Endothelial cell of umbilical vein (primary cell): ENCODE data around the gene TNFRSF11A. TPM values are rescaled to one million over a fixed set of nuclear protein-coding genes. Genes with fewer than 3 reads are reported as not detected.

ENCODE experiments used
- BruUV-seq: library from RNA; stranded (reverse); fragments of 400-500 nt; replicated peaks from 2 replicates; lab custom pipeline; 2021; lab: Mats Ljungman, UMichigan
- CTCF ChIA-PET: fragments of 300-600, 350-600 bp; sonication (Branson Sonifier 250); formaldehyde crosslinking; loops from one replicate; lab custom pipeline; 2021; ENCODE audit warnings: antibody characterized with exemption, inconsistent platforms; lab: Charles Lee
- POLR2A ChIA-PET: fragments of 300-600, 350-600 bp; sonication (Branson Sonifier 250); formaldehyde crosslinking; loops from one replicate; lab custom pipeline; 2021; ENCODE audit warnings: antibody characterized with exemption, inconsistent platforms; lab: Charles Lee
- DNase-seq: peaks from one replicate; pipeline ENCODE4 v3.0.0-alpha.2; 2011; ENCODE audit warnings: low read depth, low spot score
- FAIRE-seq: peaks from 2 replicates; lab custom pipeline; 2011; peaks lifted over from hg19 to GRCh38; lab: Jason Lieb, UNC
- H2AFZ ChIP-seq: 2 replicates; pipeline ENCODE4 v1.6.0; 2012; ENCODE audit warnings: low read depth, low read length, control low read depth, inconsistent platforms
- H3K27ac ChIP-seq: 2 replicates; pipeline ENCODE4 v1.5.1; 2011; ENCODE audit warnings: low read depth, mild to moderate bottlenecking, control low read depth, low read length, moderate library complexity; ENCODE audit not compliant: insufficient read depth
- H3K27me3 ChIP-seq, 2 experiments: 2 replicates each; pipeline versions ENCODE4 v1.6.0 to v1.6.1; 2011; ENCODE audit warnings: low read length in 2 of 2, mixed read lengths in 1 of 2; ENCODE audit not compliant: control insufficient read depth in 2 of 2, insufficient read depth in 2 of 2
- H3K36me3 ChIP-seq, 2 experiments: 2 replicates in 1 of 2; 3 replicates in 1 of 2; pipeline ENCODE4 v1.5.1; 2011; ENCODE audit warnings: low read length in 2 of 2, mild to moderate bottlenecking in 1 of 2, moderate library complexity in 1 of 2; ENCODE audit not compliant: control insufficient read depth in 2 of 2, insufficient read depth in 2 of 2; ENCODE audit errors: extremely low read depth in 1 of 2
- H3K4me1 ChIP-seq: 3 replicates; pipeline ENCODE4 v1.5.1; 2011; ENCODE audit warnings: mild to moderate bottlenecking, low read length; ENCODE audit not compliant: control insufficient read depth, insufficient read depth; ENCODE audit errors: extremely low read depth
- H3K4me2 ChIP-seq: 2 replicates; pipeline ENCODE4 v1.6.1; 2011; ENCODE audit warnings: low read length, control low read depth, mixed read lengths; ENCODE audit not compliant: insufficient read depth
- H3K4me3 ChIP-seq, 3 experiments: fragments of 200-600 bp in 1 of 3; sonication (generic), shearing (Covaris generic) in 1 of 3; replicated peaks in 1 of 3; 2 replicates each; pipeline ENCODE4 v1.5.1; 2011 to 2016; ENCODE audit warnings: control low read depth in 3 of 3, low read length in 3 of 3, mild to moderate bottlenecking in 2 of 3, inconsistent platforms in 1 of 3, low read depth in 1 of 3, moderate library complexity in 1 of 3; ENCODE audit not compliant: insufficient read depth in 1 of 3
- H3K79me2 ChIP-seq: 2 replicates; pipeline ENCODE4 v1.6.0; 2012; ENCODE audit warnings: low read length, inconsistent platforms; ENCODE audit not compliant: control insufficient read depth, insufficient read depth
- H3K9ac ChIP-seq: replicated peaks from 2 replicates; pipeline ENCODE3; 2011; ENCODE audit warnings: low read length, control low read depth; ENCODE audit not compliant: insufficient read depth; ENCODE audit errors: extremely low read depth
- H3K9me1 ChIP-seq: replicated peaks from 3 replicates; pipeline ENCODE4 v1.6.0; 2011; ENCODE audit warnings: mild to moderate bottlenecking, low read length; ENCODE audit not compliant: control insufficient read depth, insufficient read depth; ENCODE audit errors: extremely low read depth
- H3K9me3 ChIP-seq: replicated peaks from 2 replicates; pipeline ENCODE4 v1.5.1; 2012; ENCODE audit warnings: low read length, inconsistent platforms; ENCODE audit not compliant: control insufficient read depth, insufficient read depth
- H4K20me1 ChIP-seq: replicated peaks from 2 replicates; pipeline ENCODE3; 2011; ENCODE audit warnings: mild to moderate bottlenecking, low read length; ENCODE audit not compliant: control insufficient read depth, insufficient read depth; ENCODE audit errors: extremely low read depth
- EZH2 ChIP-seq: IDR thresholded peaks from 2 replicates; pipeline ENCODE4 v1.6.1; 2012; ENCODE audit warnings: borderline replicate concordance, low read depth, mild to moderate bottlenecking, moderate library complexity, low read length, inconsistent platforms; ENCODE audit not compliant: severe bottlenecking
- FOS ChIP-seq: IDR thresholded peaks from 2 replicates; pipeline ENCODE4 v1.6.1; 2011; ENCODE audit warnings: mild to moderate bottlenecking, low read length, moderate library complexity, borderline replicate concordance; ENCODE audit not compliant: insufficient read depth
- GATA2 ChIP-seq: IDR thresholded peaks from 2 replicates; pipeline ENCODE4 v1.7.0; 2011; ENCODE audit warnings: low read depth, mild to moderate bottlenecking, moderate library complexity, mixed read lengths, low read length; ENCODE audit not compliant: insufficient read length, insufficient read depth
- JUN ChIP-seq: IDR thresholded peaks from 2 replicates; pipeline ENCODE4 v1.6.1; 2011; ENCODE audit warnings: borderline replicate concordance, low read depth; ENCODE audit not compliant: insufficient read length, insufficient read depth
- MYC ChIP-seq: IDR thresholded peaks from one replicate; pipeline ENCODE4 v1.6.1; 2011; ENCODE audit warnings: mild to moderate bottlenecking, low read depth, low read length
- POLR2A ChIP-seq: IDR thresholded peaks from 2 replicates; pipeline ENCODE4 v1.6.1; 2012; ENCODE audit warnings: low read depth, mild to moderate bottlenecking, control low read depth, low read length
- POLR2AphosphoS5 ChIP-seq: IDR thresholded peaks from 2 replicates; pipeline ENCODE4 v1.6.1; 2012; ENCODE audit warnings: low read depth, mild to moderate bottlenecking, control low read depth, low read length, moderate library complexity; ENCODE audit not compliant: insufficient read depth
- dilution Hi-C: fragments of 300-500 bp; cut with MboI; formaldehyde crosslinking; loops from one replicate; pipeline ENCODE4 v1.15.0; 2019; ENCODE audit warnings: low sequenced_read_pairs; ENCODE audit not compliant: extremely low pct_ligation_motif_present
- intact Hi-C: fragments of 100-400 bp; cut with micrococcal nuclease; formaldehyde crosslinking; loops from one replicate; pipeline ENCODE4 v1.10.0; 2022
- polyA plus RNA-seq, 4 experiments: library from polyadenylated mRNA; depleted of rRNA in 3 of 4; stranded (reverse) in 3 of 4; unstranded in 1 of 4; fragments of >200 nt; gene quantifications; 2 replicates each; pipeline versions ENCODE4 v1.2.1 to v1.2.3, GENCODE V29; 2011 to 2012; ENCODE audit warnings: missing spikeins in 1 of 4
- total RNA-seq: library from RNA; stranded (reverse); gene quantifications from 2 replicates; pipeline ENCODE4 v1.2.3, GENCODE V29; 2021
- TF ChIP-seq, protein P1 (sequence below), 2 donors: IDR thresholded peaks; 1 replicate in 1 of 2; 2 replicates in 1 of 2; pipeline ENCODE4 v1.5.1; 2011; ENCODE audit warnings: low read length in 2 of 2, mild to moderate bottlenecking in 2 of 2, moderate library complexity in 2 of 2, control low read depth in 1 of 2, inconsistent platforms in 1 of 2, low read depth in 1 of 2; ENCODE audit not compliant: insufficient read depth in 1 of 2; ENCODE audit errors: extremely low read depth in 1 of 2
- TF ChIP-seq, protein P2 (sequence below): IDR thresholded peaks from 2 replicates; pipeline ENCODE4 v1.6.1; 2011; ENCODE audit not compliant: insufficient read depth, insufficient read length

Gene TNFRSF11A
- total and polyA plus RNA-seq, 2 donors (not counting 3 experiments of a cell fraction or from before 2014, with no cell fraction given) = 10.4 to 11.1 TPM

DNA sequence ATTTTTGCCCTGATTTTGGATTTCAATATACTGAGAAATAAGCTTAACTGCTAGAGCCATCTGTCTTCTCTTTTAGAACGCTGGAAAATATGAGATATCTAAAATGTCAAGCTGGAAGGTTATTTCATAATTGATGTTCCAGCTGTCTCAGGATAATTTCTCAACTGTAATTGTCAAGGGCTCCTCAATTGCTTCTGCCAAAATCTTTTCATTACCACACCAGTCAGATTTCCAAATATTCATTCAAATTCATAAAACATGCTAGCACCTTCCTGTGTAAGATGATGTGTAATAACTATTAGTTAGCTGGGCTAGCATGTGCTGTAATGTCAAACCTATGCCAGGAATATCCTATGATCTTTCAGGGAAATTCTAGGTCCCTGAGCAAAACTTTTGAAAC, 88.1 kb downstream of the TNFRSF11A start:
- no TSS peak for BruUV-seq
- dilution Hi-C loops = no loop called here
- POLR2A ChIA-PET = no interaction called here

More for the DNA sequence above, 88.1 kb downstream of the TNFRSF11A start:
- TF ChIP-seq GATA2 (no peak), POLR2AphosphoS5 (no peak), JUN (no peak), FOS (no peak), EZH2 (no peak), MYC (no peak), POLR2A (no peak)
- TF ChIP-seq, protein P1, sequence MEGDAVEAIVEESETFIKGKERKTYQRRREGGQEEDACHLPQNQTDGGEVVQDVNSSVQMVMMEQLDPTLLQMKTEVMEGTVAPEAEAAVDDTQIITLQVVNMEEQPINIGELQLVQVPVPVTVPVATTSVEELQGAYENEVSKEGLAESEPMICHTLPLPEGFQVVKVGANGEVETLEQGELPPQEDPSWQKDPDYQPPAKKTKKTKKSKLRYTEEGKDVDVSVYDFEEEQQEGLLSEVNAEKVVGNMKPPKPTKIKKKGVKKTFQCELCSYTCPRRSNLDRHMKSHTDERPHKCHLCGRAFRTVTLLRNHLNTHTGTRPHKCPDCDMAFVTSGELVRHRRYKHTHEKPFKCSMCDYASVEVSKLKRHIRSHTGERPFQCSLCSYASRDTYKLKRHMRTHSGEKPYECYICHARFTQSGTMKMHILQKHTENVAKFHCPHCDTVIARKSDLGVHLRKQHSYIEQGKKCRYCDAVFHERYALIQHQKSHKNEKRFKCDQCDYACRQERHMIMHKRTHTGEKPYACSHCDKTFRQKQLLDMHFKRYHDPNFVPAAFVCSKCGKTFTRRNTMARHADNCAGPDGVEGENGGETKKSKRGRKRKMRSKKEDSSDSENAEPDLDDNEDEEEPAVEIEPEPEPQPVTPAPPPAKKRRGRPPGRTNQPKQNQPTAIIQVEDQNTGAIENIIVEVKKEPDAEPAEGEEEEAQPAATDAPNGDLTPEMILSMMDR (IDR thresholded peaks at IDR 0.05; ENCODE audit: extremely low read depth in 1 of 2, insufficient read depth in 1 of 2, low read depth in 1 of 2, low read length in 2 of 2) = no peak
- TF ChIP-seq, protein P2, sequence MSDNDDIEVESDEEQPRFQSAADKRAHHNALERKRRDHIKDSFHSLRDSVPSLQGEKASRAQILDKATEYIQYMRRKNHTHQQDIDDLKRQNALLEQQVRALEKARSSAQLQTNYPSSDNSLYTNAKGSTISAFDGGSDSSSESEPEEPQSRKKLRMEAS = no peak
- DNase-seq (no peak), FAIRE-seq (no peak)
- H3K4me3 ChIP-seq = no peak overlapping the region
- no peaks in the 10 kb centered on the region for H3K36me3 ChIP-seq
- H3K27me3 ChIP-seq = peaks cover 7% of the 10 kb centered on the region in 2 experiments
- intact Hi-C loops = no loop called here
- no peaks in the 10 kb centered on the region for H4K20me1 ChIP-seq
- CTCF ChIA-PET = interaction anchor here (2.0 to 2.6 kb wide), 2 partner anchors 12 to 13 kb away, joined by 6 to 12 read pairs; no protein-coding TSS in a partner anchor
- H3K4me1 ChIP-seq = no peaks in the 10 kb centered on the region
- H3K4me2 ChIP-seq = no peak overlapping the region
- no peak overlapping the region for H3K27ac ChIP-seq
- no peaks in the 10 kb centered on the region for H3K9me1 ChIP-seq
- H3K79me2 ChIP-seq = no peaks in the 10 kb centered on the region
- H3K9me3 ChIP-seq = no peaks in the 10 kb centered on the region
- no peak overlapping the region for H2AFZ ChIP-seq
- H3K9ac ChIP-seq = no peak overlapping the region
